Neural cell (in vitro differentiated cells): ENCODE measurements around the gene SND1. TPM values are rescaled to one million over a fixed set of nuclear protein-coding genes. Genes with fewer than 3 reads are reported as not detected.

Experiments used
- H2AFZ ChIP-seq: fragments of 200-600, 300-800 bp; sonication (generic), shearing (Covaris generic); 2 replicates; pipeline ENCODE4 v1.6.0; 2014; ENCODE audit warnings: low read depth, mild to moderate bottlenecking, antibody characterized with exemption, low read length, moderate library complexity
- H3F3A ChIP-seq: fragments of 200-600 bp; shearing (Covaris generic); 2 replicates; pipeline ENCODE4 v1.6.1; 2016; ENCODE audit warnings: mild to moderate bottlenecking, moderate library complexity, mixed read lengths, antibody characterized with exemption, low read length; ENCODE audit not compliant: insufficient read depth, poor library complexity, severe bottlenecking
- H3K27ac ChIP-seq: fragments of 200-600, 300-800 bp; sonication (generic), shearing (Covaris generic); 2 replicates; pipeline ENCODE4 v1.5.1; 2014; ENCODE audit warnings: mild to moderate bottlenecking, low read length, moderate library complexity
- H3K27me3 ChIP-seq: fragments of 300-800, 200-600 bp; sonication (generic), shearing (Covaris generic); 2 replicates; pipeline ENCODE4 v1.6.0; 2014; ENCODE audit warnings: mild to moderate bottlenecking, low read depth, low read length, moderate library complexity; ENCODE audit not compliant: insufficient read depth
- H3K36me3 ChIP-seq: fragments of 300-800, 200-600 bp; sonication (generic), shearing (Covaris generic); 2 replicates; pipeline ENCODE4 v1.5.1; 2014; ENCODE audit warnings: mild to moderate bottlenecking, antibody characterized with exemption, low read length, moderate library complexity; ENCODE audit not compliant: insufficient read depth
- H3K4me2 ChIP-seq: fragments of 300-800, 200-600 bp; sonication (generic), shearing (Covaris generic); 2 replicates; pipeline ENCODE4 v1.6.0; 2014; ENCODE audit warnings: mild to moderate bottlenecking, low read length
- H3K4me3 ChIP-seq: fragments of 300-800, 200-600 bp; sonication (generic), shearing (Covaris generic); 2 replicates; pipeline ENCODE4 v1.5.1; 2014; ENCODE audit warnings: mild to moderate bottlenecking, low read length, moderate library complexity
- H3K79me2 ChIP-seq: fragments of 200-600 bp; shearing (Covaris generic); replicated peaks from 2 replicates; pipeline ENCODE4 v1.6.0; 2014; ENCODE audit warnings: mild to moderate bottlenecking, low read length, moderate library complexity; ENCODE audit not compliant: insufficient read depth
- H3K9ac ChIP-seq: fragments of 300-800, 200-600 bp; sonication (generic), shearing (Covaris generic); 2 replicates; pipeline ENCODE4 v1.6.1; 2016; ENCODE audit warnings: mild to moderate bottlenecking, low read length, mixed read lengths
- H3K9me2 ChIP-seq: fragments of 200-600 bp; shearing (Covaris generic); 2 replicates; pipeline ENCODE4 v1.6.1; 2016; ENCODE audit warnings: mild to moderate bottlenecking, low read length, mixed read lengths; ENCODE audit not compliant: insufficient read depth
- H3K9me3 ChIP-seq: fragments of 200-600, 300-800 bp; sonication (generic), shearing (Covaris generic); 2 replicates; pipeline ENCODE4 v1.6.1; 2016; ENCODE audit warnings: mild to moderate bottlenecking, mixed run types, low read length, moderate library complexity, mixed read lengths
- H4K20me1 ChIP-seq: fragments of 200-600 bp; shearing (Covaris generic); 2 replicates; pipeline ENCODE4 v1.6.1; 2016; ENCODE audit warnings: mild to moderate bottlenecking, mixed run types; ENCODE audit not compliant: insufficient read depth
- CTCF ChIP-seq: fragments of 450-650 bp; IDR thresholded peaks from 2 replicates; pipeline ENCODE4 v1.5.1; 2014; ENCODE audit warnings: antibody characterized with exemption, mild to moderate bottlenecking, moderate library complexity; ENCODE audit not compliant: poor library complexity, severe bottlenecking
- EP300 ChIP-seq: fragments of 450-650 bp; conservative IDR thresholded peaks from 2 replicates; pipeline ENCODE4 v1.6.1; 2014; ENCODE audit warnings: antibody characterized with exemption, mild to moderate bottlenecking, moderate library complexity; ENCODE audit not compliant: poor library complexity, severe bottlenecking
- EZH2 ChIP-seq: fragments of 200-600, 300-800 bp; shearing (Covaris generic), sonication (generic); IDR thresholded peaks from 2 replicates; pipeline ENCODE4 v1.6.1; 2014; ENCODE audit warnings: antibody characterized with exemption, low read length, borderline replicate concordance, mild to moderate bottlenecking; ENCODE audit not compliant: insufficient read depth, poor library complexity, severe bottlenecking
- MXI1 ChIP-seq: fragments of 450-650 bp; conservative IDR thresholded peaks from 2 replicates; pipeline ENCODE4 v1.6.1; 2014; ENCODE audit warnings: antibody characterized with exemption, mild to moderate bottlenecking; ENCODE audit not compliant: poor library complexity, severe bottlenecking
- POLR2AphosphoS5 ChIP-seq: IDR thresholded peaks from 2 replicates; pipeline ENCODE4 v1.6.1; 2012
- RAD21 ChIP-seq: fragments of 450-650 bp; conservative IDR thresholded peaks from 2 replicates; pipeline ENCODE4 v1.6.1; 2014; ENCODE audit warnings: antibody characterized with exemption, mild to moderate bottlenecking, moderate library complexity
- SMC3 ChIP-seq: fragments of 450-650 bp; conservative IDR thresholded peaks from 2 replicates; pipeline ENCODE4 v1.6.1; 2014; ENCODE audit warnings: antibody characterized with exemption, mild to moderate bottlenecking, moderate library complexity; ENCODE audit not compliant: poor library complexity
- TAF1 ChIP-seq: IDR thresholded peaks from 2 replicates; pipeline ENCODE4 v1.6.1; 2012; ENCODE audit warnings: low read depth
- polyA plus RNA-seq: library from polyadenylated mRNA; depleted of rRNA; stranded (reverse); fragments of >200 nt; gene quantifications from 2 replicates; pipeline ENCODE4 v1.2.3, GENCODE V29; 2014
- TF ChIP-seq, protein P1 (sequence below): IDR thresholded peaks from 2 replicates; pipeline ENCODE4 v1.6.1; 2012; ENCODE audit warnings: borderline replicate concordance

Gene SND1
- polyA plus RNA-seq, 1 donor from 2014 or later = 37.4 TPM

- H3K79me2 ChIP-seq = no peaks in the 10 kb centered on the region
Observed at GRCh38 chr7:127792528-127793342, 140.7 kb downstream of the SND1 start.

DNA sequence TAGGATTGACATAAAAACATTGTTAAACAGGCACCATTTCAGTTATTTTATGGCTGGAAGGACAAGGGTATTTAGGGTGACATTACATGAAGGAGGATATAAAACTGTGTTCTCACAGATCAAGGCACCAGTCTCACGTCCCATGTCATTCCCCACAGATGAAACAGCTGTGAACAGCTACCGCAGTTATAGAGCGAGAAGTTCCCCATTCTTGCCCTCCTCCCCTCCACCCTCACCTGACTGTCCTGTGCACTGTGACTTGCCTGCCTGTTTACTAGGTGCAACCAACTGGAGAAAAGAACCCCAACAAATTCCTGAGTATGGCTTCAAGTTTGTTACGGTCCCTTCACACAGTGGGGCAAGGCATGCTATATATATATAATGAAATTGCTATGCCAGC is 141.6 kb downstream of the SND1 start:
- Histone ChIP-seq H3K79me2 (no peaks in the 10 kb centered on the region), H2AFZ (no peak overlapping the region), H3K27ac (no peak overlapping the region), H3K27me3 (no peaks in the 10 kb centered on the region), H3K4me3 (no peak overlapping the region), H4K20me1 (no peaks in the 10 kb centered on the region), H3K4me2 (no peak overlapping the region), H3F3A (no peaks in the 10 kb centered on the region), H3K36me3 (no peaks in the 10 kb centered on the region), H3K9me2 (no peaks in the 10 kb centered on the region), H3K9ac (no peak overlapping the region), H3K9me3 (no peaks in the 10 kb centered on the region)
- TF ChIP-seq EP300 (no peak), TAF1 (no peak), MXI1 (no peak), CTCF (no peak), EZH2 (no peak), POLR2AphosphoS5 (no peak)
- TF ChIP-seq, protein P1, sequence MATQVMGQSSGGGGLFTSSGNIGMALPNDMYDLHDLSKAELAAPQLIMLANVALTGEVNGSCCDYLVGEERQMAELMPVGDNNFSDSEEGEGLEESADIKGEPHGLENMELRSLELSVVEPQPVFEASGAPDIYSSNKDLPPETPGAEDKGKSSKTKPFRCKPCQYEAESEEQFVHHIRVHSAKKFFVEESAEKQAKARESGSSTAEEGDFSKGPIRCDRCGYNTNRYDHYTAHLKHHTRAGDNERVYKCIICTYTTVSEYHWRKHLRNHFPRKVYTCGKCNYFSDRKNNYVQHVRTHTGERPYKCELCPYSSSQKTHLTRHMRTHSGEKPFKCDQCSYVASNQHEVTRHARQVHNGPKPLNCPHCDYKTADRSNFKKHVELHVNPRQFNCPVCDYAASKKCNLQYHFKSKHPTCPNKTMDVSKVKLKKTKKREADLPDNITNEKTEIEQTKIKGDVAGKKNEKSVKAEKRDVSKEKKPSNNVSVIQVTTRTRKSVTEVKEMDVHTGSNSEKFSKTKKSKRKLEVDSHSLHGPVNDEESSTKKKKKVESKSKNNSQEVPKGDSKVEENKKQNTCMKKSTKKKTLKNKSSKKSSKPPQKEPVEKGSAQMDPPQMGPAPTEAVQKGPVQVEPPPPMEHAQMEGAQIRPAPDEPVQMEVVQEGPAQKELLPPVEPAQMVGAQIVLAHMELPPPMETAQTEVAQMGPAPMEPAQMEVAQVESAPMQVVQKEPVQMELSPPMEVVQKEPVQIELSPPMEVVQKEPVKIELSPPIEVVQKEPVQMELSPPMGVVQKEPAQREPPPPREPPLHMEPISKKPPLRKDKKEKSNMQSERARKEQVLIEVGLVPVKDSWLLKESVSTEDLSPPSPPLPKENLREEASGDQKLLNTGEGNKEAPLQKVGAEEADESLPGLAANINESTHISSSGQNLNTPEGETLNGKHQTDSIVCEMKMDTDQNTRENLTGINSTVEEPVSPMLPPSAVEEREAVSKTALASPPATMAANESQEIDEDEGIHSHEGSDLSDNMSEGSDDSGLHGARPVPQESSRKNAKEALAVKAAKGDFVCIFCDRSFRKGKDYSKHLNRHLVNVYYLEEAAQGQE = no peak

More at GRCh38 chr7:127792528-127793342, 140.7 kb downstream of the SND1 start:
- no peak overlapping the region for H3K4me2 ChIP-seq
- H3K27me3 ChIP-seq = no peaks in the 10 kb centered on the region
- no peak overlapping the region for H2AFZ ChIP-seq
- TF ChIP-seq, protein P1 = no peak
- no peak for TF ChIP-seq TAF1
- TF ChIP-seq POLR2AphosphoS5 = no peak
- TF ChIP-seq RAD21 = no peak
- TF ChIP-seq MXI1 = no peak
- no peak for TF ChIP-seq SMC3
- no peak for TF ChIP-seq CTCF
- no peak for TF ChIP-seq EZH2
- TF ChIP-seq EP300 = no peak
- H3K27ac ChIP-seq = no peak overlapping the region
- no peaks in the 10 kb centered on the region for H3K9me3 ChIP-seq
- H4K20me1 ChIP-seq = no peaks in the 10 kb centered on the region
- H3F3A ChIP-seq = no peaks in the 10 kb centered on the region
- no peaks in the 10 kb centered on the region for H3K36me3 ChIP-seq
- no peaks in the 10 kb centered on the region for H3K9me2 ChIP-seq
- no peak overlapping the region for H3K9ac ChIP-seq
- H3K4me3 ChIP-seq = no peak overlapping the region
